GM23338 (cell line): ENCODE data around the gene LMF2. TPM values are rescaled to one million over a fixed set of nuclear protein-coding genes. Genes with fewer than 3 reads are reported as not detected.

Source experiments
- ATAC-seq: fragments of 200-7000 bp; cut with Tn5 transposase; 3 replicates; pipeline ENCODE4 v1.9.1; 2020
- DNase-seq: peaks from one replicate; pipeline ENCODE4 v3.0.0-alpha.2; 2015; ENCODE audit warnings: low spot score
- H2AFZ ChIP-seq: fragments of 200-600 bp; sonication (generic); 2 replicates; pipeline ENCODE4 v1.8.0; 2016; ENCODE audit warnings: antibody characterized with exemption, mild to moderate bottlenecking, moderate library complexity
- H3F3A ChIP-seq: fragments of 200-600 bp; sonication (generic); replicated peaks from 2 replicates; pipeline ENCODE4 v1.8.0; 2017; ENCODE audit warnings: antibody characterized with exemption, mixed run types, low read depth
- H3K27ac ChIP-seq: fragments of 200-600 bp; sonication (generic); 2 replicates; pipeline ENCODE4 v1.6.1; 2016; ENCODE audit warnings: low read depth
- H3K27me3 ChIP-seq: fragments of 200-600 bp; sonication (generic); 2 replicates; pipeline ENCODE4 v1.8.0; 2016; ENCODE audit warnings: mild to moderate bottlenecking, mixed run types, moderate library complexity; ENCODE audit not compliant: insufficient read depth
- H3K36me3 ChIP-seq: fragments of 200-600 bp; sonication (generic); 2 replicates; pipeline ENCODE4 v1.8.0; 2016; ENCODE audit warnings: mild to moderate bottlenecking; ENCODE audit not compliant: insufficient read depth
- H3K4me1 ChIP-seq: fragments of 200-600 bp; sonication (generic); 2 replicates; pipeline ENCODE4 v1.8.0; 2016; ENCODE audit warnings: mild to moderate bottlenecking, moderate library complexity; ENCODE audit not compliant: insufficient read depth
- H3K4me2 ChIP-seq: fragments of 200-600 bp; sonication (generic); 2 replicates; pipeline ENCODE4 v1.7.1; 2017; ENCODE audit warnings: mixed run types
- H3K4me3 ChIP-seq: fragments of 200-600 bp; sonication (generic); 2 replicates; pipeline ENCODE4 v1.6.1; 2016; ENCODE audit warnings: mixed run types
- H3K79me2 ChIP-seq: fragments of 200-600 bp; sonication (generic); replicated peaks from 2 replicates; pipeline ENCODE4 v1.8.0; 2017; ENCODE audit warnings: mild to moderate bottlenecking; ENCODE audit not compliant: insufficient read depth
- H3K9me2 ChIP-seq: fragments of 200-600 bp; sonication (generic); 2 replicates; pipeline ENCODE4 v1.8.0; 2017; ENCODE audit not compliant: insufficient read depth
- H4K20me1 ChIP-seq: fragments of 200-600 bp; sonication (generic); replicated peaks from 2 replicates; pipeline ENCODE4 v1.8.0; 2017; ENCODE audit warnings: mild to moderate bottlenecking; ENCODE audit not compliant: insufficient read depth
- H3K27ac Mint-ChIP-seq: 2 replicates; pipeline ENCODE4 v1.8.0; 2020; ENCODE audit warnings: inconsistent platforms, mild to moderate bottlenecking, moderate library complexity, mixed read lengths
- H3K27me3 Mint-ChIP-seq: 3 replicates; pipeline ENCODE4 v1.8.0; 2022; ENCODE audit warnings: low read depth, mild to moderate bottlenecking, moderate library complexity, mixed read lengths, inconsistent platforms; ENCODE audit not compliant: insufficient read depth, poor library complexity
- H3K36me3 Mint-ChIP-seq: 3 replicates; pipeline ENCODE4 v1.8.0; 2021; ENCODE audit warnings: low read depth, mild to moderate bottlenecking, inconsistent platforms, moderate library complexity, mixed read lengths
- H3K4me1 Mint-ChIP-seq: 3 replicates; pipeline ENCODE4 v1.8.0; 2020; ENCODE audit warnings: mild to moderate bottlenecking, inconsistent platforms, mixed read lengths
- H3K4me3 Mint-ChIP-seq: 3 replicates; pipeline ENCODE4 v1.8.0; 2021; ENCODE audit warnings: moderate library complexity, mild to moderate bottlenecking, inconsistent platforms, mixed read lengths
- H3K9me3 Mint-ChIP-seq: 3 replicates; pipeline ENCODE4 v1.8.0; 2020; ENCODE audit warnings: moderate library complexity, mild to moderate bottlenecking, inconsistent platforms, mixed read lengths
- CREB1 ChIP-seq: fragments of 250-450 bp; sonication (Bioruptor Pico); IDR thresholded peaks from 2 replicates; pipeline ENCODE4 v1.5.0; 2020; ENCODE audit warnings: low read depth, mild to moderate bottlenecking, moderate library complexity
- JUNB ChIP-seq: IDR thresholded peaks from one replicate; pipeline ENCODE4 v1.6.1; 2016; ENCODE audit warnings: antibody characterized with exemption; ENCODE audit not compliant: unreplicated experiment
- NANOG ChIP-seq: IDR thresholded peaks from 2 replicates; pipeline ENCODE4 v1.6.1; 2016; ENCODE audit warnings: antibody characterized with exemption, borderline replicate concordance
- POLR2AphosphoS5 ChIP-seq: IDR thresholded peaks from 2 replicates; pipeline ENCODE4 v1.6.1; 2016; ENCODE audit warnings: antibody characterized with exemption, low read depth
- ZNF114 ChIP-seq: fragments of 250-450 bp; sonication (Bioruptor Pico); IDR thresholded peaks from 2 replicates; pipeline ENCODE4 v1.5.0; 2020; ENCODE audit warnings: mild to moderate bottlenecking, moderate library complexity
- ZNF331 ChIP-seq: fragments of 250-450 bp; sonication (Bioruptor Pico); IDR thresholded peaks from 2 replicates; pipeline ENCODE4 v1.5.0; 2020; ENCODE audit warnings: low read depth, mild to moderate bottlenecking, moderate library complexity
- polyA plus RNA-seq: library from polyadenylated mRNA; unstranded; fragments of >200 nt; fragmentation: Nextera tagmentation; extraction: Ambion mirVana; gene quantifications from 2 replicates; pipeline ENCODE4 v1.2.1, GENCODE V29; 2016
- total RNA-seq: library from RNA; depleted of rRNA; stranded (reverse); fragments of >200 nt; shearing (Covaris generic); gene quantifications from 2 replicates; pipeline ENCODE4 v1.2.3, GENCODE V29; 2014
- TF ChIP-seq, protein P1 (sequence below), 2 experiments: fragments of 200-600 bp in 1 of 2; sonication (generic) in 1 of 2; conservative IDR thresholded peaks; 2 replicates each; pipeline versions ENCODE4 v1.5.1 to v1.6.1; 2016 to 2017; ENCODE audit warnings: antibody characterized with exemption in 2 of 2, low read depth in 2 of 2, mild to moderate bottlenecking in 2 of 2, moderate library complexity in 1 of 2
- TF ChIP-seq, protein P2 (sequence below): IDR thresholded peaks from one replicate; pipeline ENCODE4 v1.6.1; 2018; ENCODE audit warnings: antibody characterized with exemption; ENCODE audit not compliant: unreplicated experiment
- TF ChIP-seq, protein P3 (sequence below): IDR thresholded peaks from 2 replicates; pipeline ENCODE4 v1.6.1; 2016; ENCODE audit warnings: antibody characterized with exemption

The LMF2 gene
- total and polyA plus RNA-seq, 2 experiments from 2014 or later = 15.6 to 36.3 TPM

DNA sequence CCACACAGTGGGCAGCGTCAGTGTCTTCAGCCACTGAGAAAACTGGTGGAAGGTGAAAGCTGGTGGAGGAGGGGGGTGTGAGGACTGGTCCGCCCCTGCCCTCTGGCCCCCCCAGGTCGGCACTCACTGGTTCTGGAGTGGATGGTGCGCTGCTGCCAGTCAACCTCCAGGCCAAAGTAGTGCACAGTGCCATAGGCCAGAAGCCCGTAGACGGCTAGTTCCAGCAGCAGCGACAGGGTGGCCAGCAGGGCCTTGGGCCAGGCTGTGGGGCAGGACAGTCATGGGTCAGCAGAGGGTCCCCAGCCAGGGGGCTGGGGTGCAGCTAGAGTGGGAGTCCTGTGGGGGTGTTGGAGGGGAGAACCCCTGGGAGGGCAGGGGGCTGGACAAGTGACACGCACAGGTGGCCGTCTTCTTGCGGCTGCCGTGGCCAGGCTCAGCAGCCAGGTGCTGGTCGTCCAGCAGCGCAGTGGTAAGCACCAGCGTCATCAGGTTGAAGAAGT, 2.2 kb downstream of the LMF2 start:
- H3K9me2 ChIP-seq = no peaks in the 10 kb centered on the region

More for the DNA sequence above, 2.2 kb downstream of the LMF2 start:
- no peak overlapping the region for H3K27ac Mint-ChIP-seq
- no peak overlapping the region for H3K27ac ChIP-seq
- no peaks in the 10 kb centered on the region for H3K36me3 ChIP-seq
- peaks cover 7% of the 10 kb centered on the region for H3K4me1 ChIP-seq
- H3K36me3 Mint-ChIP-seq = no peaks in the 10 kb centered on the region; the same call in 2 of the 3 replicates
- H3K4me1 Mint-ChIP-seq = peaks cover 10% of the 10 kb centered on the region
- no peak overlapping the region for H2AFZ ChIP-seq
- peaks cover 9% of the 10 kb centered on the region for H3K27me3 Mint-ChIP-seq
- H4K20me1 ChIP-seq = peaks cover 19% of the 10 kb centered on the region
- DNase-seq (no peak), ATAC-seq (no peak)
- no peak overlapping the region for H3K4me3 Mint-ChIP-seq
- no peak overlapping the region for H3K4me2 ChIP-seq
- H3K9me3 Mint-ChIP-seq = no peaks in the 10 kb centered on the region
- H3F3A ChIP-seq = 0 out of 2 replicates have a peak, but pooled peaks cover 6% of the 10 kb centered on the region
- no peaks in the 10 kb centered on the region for H3K27me3 ChIP-seq
- peaks cover 20% of the 10 kb centered on the region for H3K79me2 ChIP-seq
- H3K4me3 ChIP-seq = no peak overlapping the region
- no peak for TF ChIP-seq ZNF114 (CRISPR knock-in tag)
- TF ChIP-seq, protein P1, sequence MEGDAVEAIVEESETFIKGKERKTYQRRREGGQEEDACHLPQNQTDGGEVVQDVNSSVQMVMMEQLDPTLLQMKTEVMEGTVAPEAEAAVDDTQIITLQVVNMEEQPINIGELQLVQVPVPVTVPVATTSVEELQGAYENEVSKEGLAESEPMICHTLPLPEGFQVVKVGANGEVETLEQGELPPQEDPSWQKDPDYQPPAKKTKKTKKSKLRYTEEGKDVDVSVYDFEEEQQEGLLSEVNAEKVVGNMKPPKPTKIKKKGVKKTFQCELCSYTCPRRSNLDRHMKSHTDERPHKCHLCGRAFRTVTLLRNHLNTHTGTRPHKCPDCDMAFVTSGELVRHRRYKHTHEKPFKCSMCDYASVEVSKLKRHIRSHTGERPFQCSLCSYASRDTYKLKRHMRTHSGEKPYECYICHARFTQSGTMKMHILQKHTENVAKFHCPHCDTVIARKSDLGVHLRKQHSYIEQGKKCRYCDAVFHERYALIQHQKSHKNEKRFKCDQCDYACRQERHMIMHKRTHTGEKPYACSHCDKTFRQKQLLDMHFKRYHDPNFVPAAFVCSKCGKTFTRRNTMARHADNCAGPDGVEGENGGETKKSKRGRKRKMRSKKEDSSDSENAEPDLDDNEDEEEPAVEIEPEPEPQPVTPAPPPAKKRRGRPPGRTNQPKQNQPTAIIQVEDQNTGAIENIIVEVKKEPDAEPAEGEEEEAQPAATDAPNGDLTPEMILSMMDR (conservative IDR thresholded peaks at IDR 0.05; ENCODE audit: low read depth in 2 of 2) = no peak
- no peak for TF ChIP-seq CREB1 (CRISPR knock-in tag)
- no peak for TF ChIP-seq ZNF331
- TF ChIP-seq, protein P2, sequence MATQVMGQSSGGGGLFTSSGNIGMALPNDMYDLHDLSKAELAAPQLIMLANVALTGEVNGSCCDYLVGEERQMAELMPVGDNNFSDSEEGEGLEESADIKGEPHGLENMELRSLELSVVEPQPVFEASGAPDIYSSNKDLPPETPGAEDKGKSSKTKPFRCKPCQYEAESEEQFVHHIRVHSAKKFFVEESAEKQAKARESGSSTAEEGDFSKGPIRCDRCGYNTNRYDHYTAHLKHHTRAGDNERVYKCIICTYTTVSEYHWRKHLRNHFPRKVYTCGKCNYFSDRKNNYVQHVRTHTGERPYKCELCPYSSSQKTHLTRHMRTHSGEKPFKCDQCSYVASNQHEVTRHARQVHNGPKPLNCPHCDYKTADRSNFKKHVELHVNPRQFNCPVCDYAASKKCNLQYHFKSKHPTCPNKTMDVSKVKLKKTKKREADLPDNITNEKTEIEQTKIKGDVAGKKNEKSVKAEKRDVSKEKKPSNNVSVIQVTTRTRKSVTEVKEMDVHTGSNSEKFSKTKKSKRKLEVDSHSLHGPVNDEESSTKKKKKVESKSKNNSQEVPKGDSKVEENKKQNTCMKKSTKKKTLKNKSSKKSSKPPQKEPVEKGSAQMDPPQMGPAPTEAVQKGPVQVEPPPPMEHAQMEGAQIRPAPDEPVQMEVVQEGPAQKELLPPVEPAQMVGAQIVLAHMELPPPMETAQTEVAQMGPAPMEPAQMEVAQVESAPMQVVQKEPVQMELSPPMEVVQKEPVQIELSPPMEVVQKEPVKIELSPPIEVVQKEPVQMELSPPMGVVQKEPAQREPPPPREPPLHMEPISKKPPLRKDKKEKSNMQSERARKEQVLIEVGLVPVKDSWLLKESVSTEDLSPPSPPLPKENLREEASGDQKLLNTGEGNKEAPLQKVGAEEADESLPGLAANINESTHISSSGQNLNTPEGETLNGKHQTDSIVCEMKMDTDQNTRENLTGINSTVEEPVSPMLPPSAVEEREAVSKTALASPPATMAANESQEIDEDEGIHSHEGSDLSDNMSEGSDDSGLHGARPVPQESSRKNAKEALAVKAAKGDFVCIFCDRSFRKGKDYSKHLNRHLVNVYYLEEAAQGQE = no peak
- TF ChIP-seq, protein P3, sequence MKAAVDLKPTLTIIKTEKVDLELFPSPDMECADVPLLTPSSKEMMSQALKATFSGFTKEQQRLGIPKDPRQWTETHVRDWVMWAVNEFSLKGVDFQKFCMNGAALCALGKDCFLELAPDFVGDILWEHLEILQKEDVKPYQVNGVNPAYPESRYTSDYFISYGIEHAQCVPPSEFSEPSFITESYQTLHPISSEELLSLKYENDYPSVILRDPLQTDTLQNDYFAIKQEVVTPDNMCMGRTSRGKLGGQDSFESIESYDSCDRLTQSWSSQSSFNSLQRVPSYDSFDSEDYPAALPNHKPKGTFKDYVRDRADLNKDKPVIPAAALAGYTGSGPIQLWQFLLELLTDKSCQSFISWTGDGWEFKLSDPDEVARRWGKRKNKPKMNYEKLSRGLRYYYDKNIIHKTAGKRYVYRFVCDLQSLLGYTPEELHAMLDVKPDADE = no peak
- no peak for TF ChIP-seq NANOG
- TF ChIP-seq POLR2AphosphoS5 = no peak
- TF ChIP-seq JUNB = no peak
